Esophagus squamous epithelium (tissue), 4 donors: ENCODE measurements around the gene AHR.

Experiments
- CTCF ChIP-seq, 6 experiments: fragments of 450-650 bp in 4 of 6; fragments of 200-600 bp in 2 of 6; sonication (generic) in 2 of 6; IDR thresholded peaks; one replicate each; pipeline ENCODE4 v1.5.1; 2016 to 2019; ENCODE audit warnings: antibody characterized with exemption in 6 of 6, mild to moderate bottlenecking in 4 of 6, moderate library complexity in 4 of 6
- POLR2A ChIP-seq, 4 donors: fragments of 450-650 bp; IDR thresholded peaks; one replicate each; pipeline ENCODE4 v1.6.1; 2017; ENCODE audit warnings: antibody characterized with exemption in 4 of 4, mild to moderate bottlenecking in 4 of 4, moderate library complexity in 3 of 4

- TF ChIP-seq CTCF (IDR thresholded peaks at IDR 0.05) = no peak
- no peak for TF ChIP-seq POLR2A (IDR thresholded peaks at IDR 0.05)
Measured at GRCh38 chr7:17362439-17363105, 64.1 kb downstream of the AHR start.
